ENCODE data around the gene PIAS1. TPM values are rescaled to one million over a fixed set of nuclear protein-coding genes. Genes with fewer than 3 reads are reported as not detected.
A peak's percentile ranks its signal among the peaks of the same experiment; 100 is the strongest.

PIAS1 gene
- polyA plus RNA-seq, 2 of the 4 experiments (the other 2 are of a cell fraction), result 23.2 to 49.5 TPM

DNA sequence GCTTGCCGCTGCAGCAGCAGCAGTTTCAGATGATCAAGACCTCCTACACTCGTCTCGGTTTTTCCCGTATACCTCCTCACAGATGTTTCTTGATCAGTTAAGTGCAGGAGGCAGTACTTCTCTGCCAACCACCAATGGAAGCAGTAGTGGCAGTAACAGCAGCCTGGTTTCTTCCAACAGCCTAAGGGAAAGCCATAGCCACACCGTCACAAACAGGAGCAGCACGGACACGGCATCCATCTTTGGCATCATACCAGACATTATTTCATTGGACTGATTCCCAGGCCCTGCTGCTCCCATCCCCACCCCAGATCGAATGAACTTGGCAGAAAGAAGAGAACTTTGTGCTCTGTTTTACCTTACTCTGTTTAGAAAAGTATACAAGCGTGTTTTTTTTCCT lies 133.4 kb downstream of the PIAS1 start:
- no peak for DNase-seq (ENCODE audit: low read depth in 1 of 2, low spot score in 1 of 2)
- Histone ChIP-seq H3K4me2 (no peak overlapping the region), H3K27ac (no peak overlapping the region), H3K4me3 (no peak overlapping the region), H3K4me1 (no peaks in the 10 kb centered on the region), H3K9me3 (no peaks in the 10 kb centered on the region)
- ChIA-PET POLR2A (no interaction called here), CTCF (no interaction called here)
- TF ChIP-seq RNF2 (IDR thresholded peaks at IDR 0.05; ENCODE audit: borderline replicate concordance, low read depth), result no peak
- TF ChIP-seq NPAS2 (CRISPR knock-in tag; IDR thresholded peaks at IDR 0.05; ENCODE audit: borderline replicate concordance), result no peak
- no peak for TF ChIP-seq NFE2L2 (conservative IDR thresholded peaks at IDR 0.05; ENCODE audit: low read length)
- TF ChIP-seq MAZ (IDR thresholded peaks at IDR 0.05; ENCODE audit: borderline replicate concordance, low read depth, low read length), result no peak
- no peak for TF ChIP-seq CEBPB (IDR thresholded peaks at IDR 0.05)
- TF ChIP-seq KDM5A (IDR thresholded peaks at IDR 0.05), result no peak
- no peak for TF ChIP-seq FOSB (CRISPR knock-in tag; IDR thresholded peaks at IDR 0.05)
- TF ChIP-seq, protein P1, sequence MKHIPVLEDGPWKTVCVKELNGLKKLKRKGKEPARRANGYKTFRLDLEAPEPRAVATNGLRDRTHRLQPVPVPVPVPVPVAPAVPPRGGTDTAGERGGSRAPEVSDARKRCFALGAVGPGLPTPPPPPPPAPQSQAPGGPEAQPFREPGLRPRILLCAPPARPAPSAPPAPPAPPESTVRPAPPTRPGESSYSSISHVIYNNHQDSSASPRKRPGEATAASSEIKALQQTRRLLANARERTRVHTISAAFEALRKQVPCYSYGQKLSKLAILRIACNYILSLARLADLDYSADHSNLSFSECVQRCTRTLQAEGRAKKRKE (CRISPR knock-in tag; IDR thresholded peaks at IDR 0.05; ENCODE audit: low read depth), result no peak
- TF ChIP-seq BHLHE40 (IDR thresholded peaks at IDR 0.05; ENCODE audit: low read depth, low read length), result no peak
- TF ChIP-seq RAD21 (conservative IDR thresholded peaks at IDR 0.05 in 1 of 2, IDR thresholded peaks at IDR 0.05 in 1 of 2), result no peak
- TF ChIP-seq, protein P2, sequence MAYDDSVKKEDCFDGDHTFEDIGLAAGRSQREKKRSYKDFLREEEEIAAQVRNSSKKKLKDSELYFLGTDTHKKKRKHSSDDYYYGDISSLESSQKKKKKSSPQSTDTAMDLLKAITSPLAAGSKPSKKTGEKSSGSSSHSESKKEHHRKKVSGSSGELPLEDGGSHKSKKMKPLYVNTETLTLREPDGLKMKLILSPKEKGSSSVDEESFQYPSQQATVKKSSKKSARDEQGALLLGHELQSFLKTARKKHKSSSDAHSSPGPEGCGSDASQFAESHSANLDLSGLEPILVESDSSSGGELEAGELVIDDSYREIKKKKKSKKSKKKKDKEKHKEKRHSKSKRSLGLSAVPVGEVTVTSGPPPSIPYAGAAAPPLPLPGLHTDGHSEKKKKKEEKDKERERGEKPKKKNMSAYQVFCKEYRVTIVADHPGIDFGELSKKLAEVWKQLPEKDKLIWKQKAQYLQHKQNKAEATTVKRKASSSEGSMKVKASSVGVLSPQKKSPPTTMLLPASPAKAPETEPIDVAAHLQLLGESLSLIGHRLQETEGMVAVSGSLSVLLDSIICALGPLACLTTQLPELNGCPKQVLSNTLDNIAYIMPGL (CRISPR knock-in tag; IDR thresholded peaks at IDR 0.05; ENCODE audit: borderline replicate concordance), result no peak
- TF ChIP-seq SMC3 (IDR thresholded peaks at IDR 0.05), result no peak
- no peak for TF ChIP-seq FOXS1 (CRISPR knock-in tag; IDR thresholded peaks at IDR 0.05)
- TF ChIP-seq, protein P3, sequence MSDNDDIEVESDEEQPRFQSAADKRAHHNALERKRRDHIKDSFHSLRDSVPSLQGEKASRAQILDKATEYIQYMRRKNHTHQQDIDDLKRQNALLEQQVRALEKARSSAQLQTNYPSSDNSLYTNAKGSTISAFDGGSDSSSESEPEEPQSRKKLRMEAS (IDR thresholded peaks at IDR 0.05), result no peak
- no peak for TF ChIP-seq TP53 (CRISPR knock-in tag; IDR thresholded peaks at IDR 0.05)
- TF ChIP-seq EHMT2 (IDR thresholded peaks at IDR 0.05; ENCODE audit: low read depth), result no peak
- no peak for TF ChIP-seq ZNF302 (CRISPR knock-in tag; IDR thresholded peaks at IDR 0.05)
- no peak for TF ChIP-seq JUNB (IDR thresholded peaks at IDR 0.05)
- TF ChIP-seq, protein P4, sequence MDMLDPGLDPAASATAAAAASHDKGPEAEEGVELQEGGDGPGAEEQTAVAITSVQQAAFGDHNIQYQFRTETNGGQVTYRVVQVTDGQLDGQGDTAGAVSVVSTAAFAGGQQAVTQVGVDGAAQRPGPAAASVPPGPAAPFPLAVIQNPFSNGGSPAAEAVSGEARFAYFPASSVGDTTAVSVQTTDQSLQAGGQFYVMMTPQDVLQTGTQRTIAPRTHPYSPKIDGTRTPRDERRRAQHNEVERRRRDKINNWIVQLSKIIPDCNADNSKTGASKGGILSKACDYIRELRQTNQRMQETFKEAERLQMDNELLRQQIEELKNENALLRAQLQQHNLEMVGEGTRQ (IDR thresholded peaks at IDR 0.05), result no peak
- TF ChIP-seq CBX2 (IDR thresholded peaks at IDR 0.05; ENCODE audit: borderline replicate concordance, low read depth), result no peak
- peak in 1 of 2 experiments; percentile 40; a peak in 3 of 6 replicates for ATAC-seq
- WGBS (ENCODE audit: missing lambda C conversion rate), result 76% methylated on average over 9 of the region's 9 CpGs
- FAIRE-seq, result no peak

DNA sequence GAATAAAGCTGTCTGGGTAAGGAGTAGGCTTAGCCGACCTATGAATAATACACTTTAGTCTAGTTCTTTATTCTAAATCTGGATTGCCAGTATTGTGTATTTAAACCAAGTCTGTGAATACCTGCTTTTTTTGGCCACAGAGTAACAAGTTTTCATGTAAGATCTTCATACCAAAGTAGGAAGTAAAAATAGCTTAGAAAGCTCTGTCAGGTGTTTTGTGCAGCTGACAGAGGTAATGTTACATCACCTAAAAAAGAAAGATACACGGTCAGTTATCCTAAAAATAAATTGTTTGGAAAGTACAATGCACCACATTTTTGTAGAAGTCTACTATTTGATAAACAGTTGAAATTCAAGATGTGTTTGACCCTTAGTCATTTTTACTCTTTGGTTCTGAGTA lies 134.5 kb downstream of the PIAS1 start:
- no peak overlapping the region for H3K4me2 ChIP-seq
- WGBS (ENCODE audit: missing lambda C conversion rate), result 87% methylated on average over 2 of the region's 2 CpGs
- no peaks in the 10 kb centered on the region for H3K4me1 ChIP-seq
- POLR2A ChIA-PET, result no interaction called here
- CTCF ChIA-PET, result interaction anchor here (0.5 kb wide), 1 partner anchor 286 kb away, joined by 3 read pairs; no protein-coding TSS in a partner anchor
- DNase-seq (ENCODE audit: low read depth in 1 of 2, low spot score in 1 of 2) (no peak), FAIRE-seq (peak; percentile 80), ATAC-seq (no peak)
- no peaks in the 10 kb centered on the region for H3K9me3 ChIP-seq
- no peak overlapping the region for H3K27ac ChIP-seq
- no peak for TF ChIP-seq FOSL2 (IDR thresholded peaks at IDR 0.05)
- no peak for TF ChIP-seq FOSL2 (CRISPR knock-in tag; IDR thresholded peaks at IDR 0.05)
- TF ChIP-seq MAZ (IDR thresholded peaks at IDR 0.05; ENCODE audit: borderline replicate concordance, low read depth, low read length), result no peak
- no peak for TF ChIP-seq TP53 (CRISPR knock-in tag; IDR thresholded peaks at IDR 0.05)
- TF ChIP-seq, protein P5, sequence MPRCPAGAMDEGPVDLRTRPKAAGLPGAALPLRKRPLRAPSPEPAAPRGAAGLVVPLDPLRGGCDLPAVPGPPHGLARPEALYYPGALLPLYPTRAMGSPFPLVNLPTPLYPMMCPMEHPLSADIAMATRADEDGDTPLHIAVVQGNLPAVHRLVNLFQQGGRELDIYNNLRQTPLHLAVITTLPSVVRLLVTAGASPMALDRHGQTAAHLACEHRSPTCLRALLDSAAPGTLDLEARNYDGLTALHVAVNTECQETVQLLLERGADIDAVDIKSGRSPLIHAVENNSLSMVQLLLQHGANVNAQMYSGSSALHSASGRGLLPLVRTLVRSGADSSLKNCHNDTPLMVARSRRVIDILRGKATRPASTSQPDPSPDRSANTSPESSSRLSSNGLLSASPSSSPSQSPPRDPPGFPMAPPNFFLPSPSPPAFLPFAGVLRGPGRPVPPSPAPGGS (IDR thresholded peaks at IDR 0.05), result 0 out of 3 replicates have a peak, but pooled peaks have one; percentile 11
- no peak for TF ChIP-seq RCOR1 (IDR thresholded peaks at IDR 0.05; ENCODE audit: low read depth, low read length)
- no peak for TF ChIP-seq RAD21 (conservative IDR thresholded peaks at IDR 0.05 in 1 of 2, IDR thresholded peaks at IDR 0.05 in 1 of 2)
- no peak for TF ChIP-seq RNF2 (IDR thresholded peaks at IDR 0.05; ENCODE audit: borderline replicate concordance, low read depth)
- no peak overlapping the region for H3K4me3 ChIP-seq
